ENCODE results near the gene GALNT14. TPM values are rescaled to one million over a fixed set of nuclear protein-coding genes. Genes with fewer than 3 reads are reported as not detected.

The GALNT14 gene
- total and polyA plus RNA-seq, 10 of the 15 experiments (the other 5 are each of a cell fraction or from before 2014, with no cell fraction given), result 3.7 to 17.8 (median 6.0) TPM

DNA sequence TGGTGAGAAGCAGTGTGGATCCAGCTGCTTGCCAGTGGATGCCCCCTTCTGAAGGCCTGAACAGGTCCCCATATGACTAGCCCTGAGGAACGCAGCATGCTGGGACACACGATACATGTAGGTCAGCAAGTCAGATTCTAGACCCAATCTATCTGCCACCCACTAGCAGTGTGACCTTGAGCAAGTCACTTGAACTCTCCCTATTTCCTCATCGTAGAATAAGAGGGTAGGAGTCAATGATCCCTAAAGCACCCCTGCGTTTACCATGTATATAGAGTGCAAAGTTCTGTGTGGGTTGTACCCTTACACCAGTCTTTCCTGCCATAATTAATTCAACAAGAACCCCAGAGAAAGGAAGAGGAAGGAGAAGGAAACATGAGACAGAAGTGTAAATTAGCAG is 123.7 kb downstream of the GALNT14 start:
- H3K9me3 ChIP-seq (replicated peaks; ENCODE audit: control insufficient read depth, insufficient read depth, low read length), result no peaks in the 10 kb centered on the region

More for the DNA sequence above, 123.7 kb downstream of the GALNT14 start:
- POLR2A ChIA-PET, result interaction anchor here (0.6 kb wide), 1 partner anchor 109 kb away, joined by 3 read pairs; no protein-coding TSS in a partner anchor
- CTCF ChIA-PET, result no interaction called here
- H3K4me3 ChIP-seq, result no peak overlapping the region
- H3K9ac ChIP-seq (ENCODE audit: control insufficient read depth, insufficient read depth, low read length), result no peak overlapping the region
- intact Hi-C loops (cut with micrococcal nuclease; ENCODE audit: unreplicated experiment) (no loop called here), in situ Hi-C loops (cut with MboI) (no loop called here)
- no TSS peak for BruUV-seq (replicated peaks)
- TF ChIP-seq NBN (IDR thresholded peaks at IDR 0.05) (no peak), SPI1 (IDR thresholded peaks at IDR 0.05; ENCODE audit: borderline replicate concordance, insufficient read depth, low read depth, low read length) (no peak), ZZZ3 (IDR thresholded peaks at IDR 0.05; ENCODE audit: control insufficient read depth, insufficient read length, low read depth) (no peak), E2F8 (IDR thresholded peaks at IDR 0.05; ENCODE audit: low read depth, partially characterized antibody) (no peak), HDAC2 (IDR thresholded peaks at IDR 0.05) (no peak)
- SMC1A ChIA-PET (ENCODE audit: uncharacterized antibody, unreplicated experiment), result interaction anchor here (1.2 to 1.4 kb wide), 2 partner anchors 9 to 16 kb away, joined by 4 to 5 read pairs; no protein-coding TSS in a partner anchor
- no peak overlapping the region for H3K27ac ChIP-seq (ENCODE audit: control insufficient read depth, insufficient read depth)
- H3K27me3 ChIP-seq (replicated peaks in 1 of 2; ENCODE audit: control insufficient read depth in 2 of 2, insufficient read depth in 2 of 2, low read length in 1 of 2), result no peaks in the 10 kb centered on the region
- no peaks in the 10 kb centered on the region for H4K20me1 ChIP-seq (ENCODE audit: control insufficient read depth, insufficient read depth)
- no peak for FAIRE-seq
- H3K79me2 ChIP-seq (ENCODE audit: control insufficient read depth, insufficient read depth, low read length), result no peaks in the 10 kb centered on the region
- 63% methylated on average over 4 of the region's 4 CpGs for WGBS (ENCODE audit: insufficient coverage, insufficient replicate concordance, low lambda C conversion rate, missing lambda C conversion rate)
- no peak overlapping the region for H2AFZ ChIP-seq (ENCODE audit: control insufficient read depth, low read depth, low read length)
- DNase-seq (ENCODE audit: low read depth, low spot score), result no peak
- no peak overlapping the region for H3K4me2 ChIP-seq (ENCODE audit: control insufficient read depth, insufficient read depth)
- RAD21 ChIA-PET (ENCODE audit: unreplicated experiment), result no interaction called here
- no peaks in the 10 kb centered on the region for H3K36me3 ChIP-seq (ENCODE audit: control insufficient read depth in 2 of 2, insufficient read depth in 2 of 2, low read length in 1 of 2)
- ATAC-seq, result no peak
- H3K4me1 ChIP-seq (ENCODE audit: control insufficient read depth, insufficient read depth, low read length), result no peaks in the 10 kb centered on the region
